Large intestine (tissue), 3 donors: Measurements from ENCODE around the gene CCSER1. TPM values are rescaled to one million over a fixed set of nuclear protein-coding genes. Genes with fewer than 3 reads are reported as not detected.
"Not testable (repeated sequence)": the region's sequence is repeated elsewhere in the genome, so short reads cannot be mapped to it uniquely, and the experiment has no call there.

Experiments used
- DNase-seq, 2 donors: peaks; one replicate each; pipeline versions ENCODE4 v3.0.0 to v3.0.0-alpha.2; 2013
- H3K27ac ChIP-seq: one replicate; pipeline ENCODE4 v1.5.1; 2013; ENCODE audit warnings: low read length
- H3K27me3 ChIP-seq: 2 replicates; pipeline ENCODE4 v1.6.1; 2013; ENCODE audit warnings: low read length; ENCODE audit not compliant: control insufficient read depth, insufficient read depth
- H3K36me3 ChIP-seq: 2 replicates; pipeline ENCODE4 v1.6.1; 2013; ENCODE audit warnings: low read length; ENCODE audit not compliant: control insufficient read depth, insufficient read depth
- H3K4me1 ChIP-seq: one replicate; pipeline ENCODE4 v1.6.1; 2013; ENCODE audit warnings: low read length; ENCODE audit not compliant: control insufficient read depth, insufficient read depth
- H3K4me3 ChIP-seq: one replicate; pipeline ENCODE4 v1.5.1; 2013; ENCODE audit warnings: low read length
- H3K9me3 ChIP-seq: one replicate; pipeline ENCODE4 v1.6.1; 2013; ENCODE audit warnings: mild to moderate bottlenecking, low read depth, low read length, moderate library complexity; ENCODE audit not compliant: control insufficient read depth
- WGBS: methylation state at CpG from one replicate; pipeline ENCODE4 v1.1.5; 2013; ENCODE audit warnings: low lambda C conversion rate; ENCODE audit not compliant: insufficient coverage; 5-methylcytosine and 5-hydroxymethylcytosine counted together
- polyA plus RNA-seq: library from polyadenylated mRNA; unstranded; fragments of 120-200 nt; gene quantifications from one replicate; pipeline ENCODE4 v1.2.1, GENCODE V29; 2013

The CCSER1 gene
- polyA plus RNA-seq, 1 donor = 9.5 TPM

GRCh38 chr4:91092398-91092980, 965.3 kb downstream of the CCSER1 start:
- Histone ChIP-seq H3K4me1 (no peaks in the 10 kb centered on the region), H3K4me3 (no peak overlapping the region), H3K36me3 (no peaks in the 10 kb centered on the region), H3K27me3 (no peaks in the 10 kb centered on the region), H3K27ac (no peak overlapping the region), H3K9me3 (no peaks in the 10 kb centered on the region)
- no peak for DNase-seq
- WGBS = no CpG with 5 or more reads among the region's 2 CpGs

GRCh38 chr4:91094220-91094619, 967.0 kb downstream of the CCSER1 start:
- H3K4me1 ChIP-seq, H3K9me3 ChIP-seq, H3K27me3 ChIP-seq, H3K27ac ChIP-seq, H3K4me3 ChIP-seq, DNase-seq, H3K36me3 ChIP-seq: not testable (repeated sequence)
- WGBS = no CpG with 5 or more reads among the region's 5 CpGs

- H3K27me3 ChIP-seq = no peaks in the 10 kb centered on the region
- H3K9me3 ChIP-seq = no peaks in the 10 kb centered on the region
- H3K27ac ChIP-seq = no peak overlapping the region
- H3K4me3 ChIP-seq = no peak overlapping the region
- H3K36me3 ChIP-seq = no peaks in the 10 kb centered on the region
- no peaks in the 10 kb centered on the region for H3K4me1 ChIP-seq
- DNase-seq = no peak
Measured at GRCh38 chr4:91099666-91100065, 972.5 kb downstream of the CCSER1 start.

GRCh38 chr4:91108751-91109150, 981.6 kb downstream of the CCSER1 start:
- Histone ChIP-seq H3K27ac (no peak overlapping the region), H3K4me1 (no peaks in the 10 kb centered on the region), H3K36me3 (no peaks in the 10 kb centered on the region), H3K27me3 (no peaks in the 10 kb centered on the region), H3K9me3 (no peaks in the 10 kb centered on the region), H3K4me3 (no peak overlapping the region)
- 100% methylated on average over 2 of the region's 3 CpGs for WGBS
- DNase-seq = no peak

GRCh38 chr4:91111556-91111955, 984.4 kb downstream of the CCSER1 start:
- Histone ChIP-seq H3K27ac (no peak overlapping the region), H3K9me3 (no peaks in the 10 kb centered on the region), H3K4me1 (no peaks in the 10 kb centered on the region), H3K4me3 (no peak overlapping the region), H3K27me3 (no peaks in the 10 kb centered on the region), H3K36me3 (no peaks in the 10 kb centered on the region)
- WGBS = 91% methylated on average over 1 of the region's 1 CpG
- no peak for DNase-seq

GRCh38 chr4:91113130-91113706, 986.0 kb downstream of the CCSER1 start:
- Histone ChIP-seq H3K9me3 (no peaks in the 10 kb centered on the region), H3K27ac (no peak overlapping the region), H3K4me1 (no peaks in the 10 kb centered on the region), H3K36me3 (no peaks in the 10 kb centered on the region), H3K27me3 (no peaks in the 10 kb centered on the region), H3K4me3 (no peak overlapping the region)
- no peak for DNase-seq
- WGBS = no CpG with 5 or more reads among the region's 4 CpGs

- Histone ChIP-seq H3K9me3 (no peaks in the 10 kb centered on the region), H3K27me3 (no peaks in the 10 kb centered on the region), H3K27ac (no peak overlapping the region), H3K4me1 (no peaks in the 10 kb centered on the region), H3K36me3 (no peaks in the 10 kb centered on the region), H3K4me3 (no peak overlapping the region)
- DNase-seq = no peak
- WGBS = 100% methylated on average over 1 of the region's 4 CpGs
Measured at GRCh38 chr4:91114386-91114785, 987.2 kb downstream of the CCSER1 start.

GRCh38 chr4:91116861-91117260, 989.7 kb downstream of the CCSER1 start:
- Histone ChIP-seq H3K27ac (no peak overlapping the region), H3K9me3 (no peaks in the 10 kb centered on the region), H3K4me3 (no peak overlapping the region), H3K36me3 (no peaks in the 10 kb centered on the region), H3K4me1 (no peaks in the 10 kb centered on the region), H3K27me3 (no peaks in the 10 kb centered on the region)
- DNase-seq = no peak

- Histone ChIP-seq H3K9me3 (no peaks in the 10 kb centered on the region), H3K4me3 (no peak overlapping the region), H3K4me1 (no peaks in the 10 kb centered on the region), H3K36me3 (no peaks in the 10 kb centered on the region), H3K27ac (no peak overlapping the region), H3K27me3 (no peaks in the 10 kb centered on the region)
- DNase-seq = no peak
Measured at GRCh38 chr4:91118597-91118996, 991.4 kb downstream of the CCSER1 start.

GRCh38 chr4:91123742-91124141, 996.5 kb downstream of the CCSER1 start:
- no peaks in the 10 kb centered on the region for H3K36me3 ChIP-seq
- DNase-seq = no peak
- H3K27me3 ChIP-seq = no peaks in the 10 kb centered on the region

GRCh38 chr4:91127192-91127591, 1000.0 kb downstream of the CCSER1 start:
- Histone ChIP-seq H3K27me3 (no peaks in the 10 kb centered on the region), H3K36me3 (no peaks in the 10 kb centered on the region), H3K27ac (no peak overlapping the region), H3K4me3 (no peak overlapping the region), H3K4me1 (peaks cover 4% of the 10 kb centered on the region), H3K9me3 (no peaks in the 10 kb centered on the region)
- 71% methylated on average over 2 of the region's 2 CpGs for WGBS
- no peak for DNase-seq

More at GRCh38 chr4:91123742-91124141, 996.5 kb downstream of the CCSER1 start:
- Histone ChIP-seq H3K27ac (no peak overlapping the region), H3K9me3 (no peaks in the 10 kb centered on the region), H3K4me3 (no peak overlapping the region), H3K4me1 (peaks cover 4% of the 10 kb centered on the region)
